ENCODE data around the gene ATG2A.

The ATG2A gene

DNA sequence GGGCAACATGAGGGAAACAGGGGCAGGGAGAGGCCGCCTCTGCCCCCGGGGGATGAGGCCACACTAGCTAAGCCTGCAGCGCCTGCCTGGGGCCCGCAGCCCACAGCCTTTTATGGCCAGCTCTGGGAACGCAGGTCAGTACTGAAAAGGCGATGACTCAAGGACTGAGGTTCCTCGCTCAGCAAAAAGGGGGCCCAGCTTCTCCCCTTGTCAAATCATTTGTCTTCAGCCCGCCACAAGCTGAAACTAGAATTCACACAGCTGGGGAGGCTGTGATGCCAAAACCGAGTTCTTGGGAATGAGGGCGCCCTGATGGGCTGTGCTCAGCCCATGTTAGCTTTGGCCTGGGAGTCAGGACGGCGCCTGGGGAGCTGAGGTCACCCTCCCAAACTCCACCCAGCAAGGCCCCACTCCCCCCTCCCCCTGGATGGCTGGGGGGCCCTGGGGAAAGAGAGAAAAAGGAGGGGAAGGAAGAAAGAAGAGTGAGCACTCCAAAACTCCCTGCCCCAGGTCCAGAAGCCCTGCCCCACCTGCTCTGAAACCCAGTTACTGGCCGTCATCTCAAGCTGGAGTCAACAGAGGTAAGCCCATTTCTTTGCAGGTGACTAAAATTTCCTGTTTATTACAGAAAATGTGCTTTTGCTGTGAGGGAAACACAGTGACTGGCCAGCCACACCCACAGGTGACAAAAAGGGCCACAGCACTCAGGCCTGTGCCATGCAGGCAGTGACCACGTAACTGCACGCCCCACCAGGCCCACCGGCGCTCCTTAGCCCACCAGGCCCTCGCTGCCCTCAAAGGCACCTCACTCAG is 52.3 kb downstream of the ATG2A start:
- Histone ChIP-seq H3K27me3 (ENCODE audit: insufficient read depth, low read depth, severe bottlenecking) (no peaks in the 10 kb centered on the region), H3K27ac (peak overlapping the region; percentile 67), H3K4me3 (ENCODE audit: low read depth, low read length) (no peak overlapping the region), H3K9me3 (ENCODE audit: severe bottlenecking) (no peaks in the 10 kb centered on the region), H3K36me3 (peaks cover 1% of the 10 kb centered on the region)
- TF ChIP-seq, protein P1, sequence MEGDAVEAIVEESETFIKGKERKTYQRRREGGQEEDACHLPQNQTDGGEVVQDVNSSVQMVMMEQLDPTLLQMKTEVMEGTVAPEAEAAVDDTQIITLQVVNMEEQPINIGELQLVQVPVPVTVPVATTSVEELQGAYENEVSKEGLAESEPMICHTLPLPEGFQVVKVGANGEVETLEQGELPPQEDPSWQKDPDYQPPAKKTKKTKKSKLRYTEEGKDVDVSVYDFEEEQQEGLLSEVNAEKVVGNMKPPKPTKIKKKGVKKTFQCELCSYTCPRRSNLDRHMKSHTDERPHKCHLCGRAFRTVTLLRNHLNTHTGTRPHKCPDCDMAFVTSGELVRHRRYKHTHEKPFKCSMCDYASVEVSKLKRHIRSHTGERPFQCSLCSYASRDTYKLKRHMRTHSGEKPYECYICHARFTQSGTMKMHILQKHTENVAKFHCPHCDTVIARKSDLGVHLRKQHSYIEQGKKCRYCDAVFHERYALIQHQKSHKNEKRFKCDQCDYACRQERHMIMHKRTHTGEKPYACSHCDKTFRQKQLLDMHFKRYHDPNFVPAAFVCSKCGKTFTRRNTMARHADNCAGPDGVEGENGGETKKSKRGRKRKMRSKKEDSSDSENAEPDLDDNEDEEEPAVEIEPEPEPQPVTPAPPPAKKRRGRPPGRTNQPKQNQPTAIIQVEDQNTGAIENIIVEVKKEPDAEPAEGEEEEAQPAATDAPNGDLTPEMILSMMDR (IDR thresholded peaks at IDR 0.05; ENCODE audit: low read depth, low read length) = no peak
- DNase-seq = no peak

DNA sequence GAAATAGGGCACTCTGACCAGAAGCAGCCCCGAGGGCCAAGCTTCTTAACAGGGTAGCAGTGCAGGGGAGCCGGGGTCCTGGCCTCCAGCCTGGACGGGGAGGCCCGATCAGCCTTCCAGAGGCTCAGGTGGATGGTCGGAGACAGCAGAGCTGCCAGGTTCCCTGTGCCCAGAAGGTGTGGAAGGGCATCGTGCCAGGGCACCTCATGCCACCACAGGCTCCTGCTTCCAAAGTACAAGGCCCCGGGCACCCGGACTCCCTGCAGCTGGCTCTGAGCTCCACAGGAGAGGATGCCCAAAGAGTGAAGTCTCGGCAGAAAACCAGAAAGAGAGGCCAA is 52.9 kb downstream of the ATG2A start:
- Histone ChIP-seq H3K4me3 (ENCODE audit: low read depth, low read length) (no peak overlapping the region), H3K9me3 (ENCODE audit: severe bottlenecking) (no peaks in the 10 kb centered on the region), H3K27ac (peak overlapping the region; percentile 67), H3K36me3 (peaks cover 3% of the 10 kb centered on the region; the same call in 1 of the 2 replicates), H3K27me3 (ENCODE audit: insufficient read depth, low read depth, severe bottlenecking) (no peaks in the 10 kb centered on the region)
- TF ChIP-seq, protein P1 (IDR thresholded peaks at IDR 0.05; ENCODE audit: low read depth, low read length) = no peak
- no peak for DNase-seq

DNA sequence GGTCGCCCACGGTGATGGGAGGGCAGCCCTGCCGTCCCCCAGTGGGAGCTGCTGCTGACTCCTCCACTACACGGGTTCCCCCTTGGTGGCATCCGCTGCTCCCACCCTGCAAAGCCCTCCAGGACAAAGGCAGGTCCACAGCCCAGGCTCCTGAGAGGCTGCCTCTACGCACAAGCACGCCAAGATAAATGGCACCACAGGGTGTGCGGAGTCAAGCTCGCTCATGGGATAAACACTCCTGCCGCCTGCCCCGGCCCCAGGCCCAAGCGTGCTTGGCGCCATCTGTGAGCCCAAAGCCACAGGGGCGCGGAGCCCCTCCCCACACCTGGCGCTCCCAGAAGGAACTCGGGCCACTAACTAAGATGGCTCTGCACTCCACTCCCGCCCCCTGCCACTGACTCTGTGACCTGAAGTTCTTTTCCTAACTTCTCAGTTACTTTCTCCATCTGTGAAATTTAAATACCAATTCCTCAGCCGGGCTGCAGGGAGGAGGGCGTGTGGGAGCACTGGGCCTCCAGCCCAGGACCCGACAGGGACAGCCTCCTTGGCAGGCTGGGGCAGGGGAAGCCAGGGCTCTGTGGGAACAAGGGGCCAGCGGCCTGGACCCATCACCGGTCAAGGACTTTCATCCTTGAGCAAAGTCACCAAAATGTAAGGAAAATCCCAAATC is 53.5 kb downstream of the ATG2A start:
- DNase-seq = peak; percentile 59
- TF ChIP-seq, protein P1 (IDR thresholded peaks at IDR 0.05; ENCODE audit: low read depth, low read length) = no peak
- Histone ChIP-seq H3K9me3 (ENCODE audit: severe bottlenecking) (no peaks in the 10 kb centered on the region), H3K36me3 (peaks cover 5% of the 10 kb centered on the region), H3K27ac (peak overlapping the region; percentile 67), H3K4me3 (ENCODE audit: low read depth, low read length) (no peak overlapping the region), H3K27me3 (ENCODE audit: insufficient read depth, low read depth, severe bottlenecking) (no peaks in the 10 kb centered on the region)

DNA sequence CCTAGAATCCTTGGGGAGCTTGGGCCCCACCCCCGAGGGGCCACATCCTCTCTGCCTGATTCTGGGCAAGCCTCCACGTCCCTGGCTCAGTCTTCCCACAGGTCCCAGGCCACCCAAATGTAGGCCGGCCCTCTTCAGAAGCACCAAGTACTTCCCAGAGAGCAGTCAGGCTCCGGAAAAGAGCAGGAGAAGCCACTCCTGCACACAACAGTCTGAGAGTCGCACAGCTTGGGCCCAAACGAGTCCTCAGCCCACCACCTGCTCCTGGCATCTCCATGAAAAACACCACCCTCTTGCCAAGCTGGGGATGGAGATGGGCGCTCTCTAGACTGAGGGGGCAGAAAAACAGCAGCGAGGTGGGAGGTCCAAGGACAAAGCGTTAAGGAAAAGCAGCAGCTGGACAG is 54.0 kb downstream of the ATG2A start:
- peak overlapping the region; percentile 67 for H3K27ac ChIP-seq
- H3K4me3 ChIP-seq (ENCODE audit: low read depth, low read length) = no peak overlapping the region
- TF ChIP-seq, protein P1 (IDR thresholded peaks at IDR 0.05; ENCODE audit: low read depth, low read length) = no peak
- peaks cover 8% of the 10 kb centered on the region for H3K36me3 ChIP-seq
- no peak for DNase-seq
- no peaks in the 10 kb centered on the region for H3K9me3 ChIP-seq (ENCODE audit: severe bottlenecking)
- H3K27me3 ChIP-seq (ENCODE audit: insufficient read depth, low read depth, severe bottlenecking) = no peaks in the 10 kb centered on the region

DNA sequence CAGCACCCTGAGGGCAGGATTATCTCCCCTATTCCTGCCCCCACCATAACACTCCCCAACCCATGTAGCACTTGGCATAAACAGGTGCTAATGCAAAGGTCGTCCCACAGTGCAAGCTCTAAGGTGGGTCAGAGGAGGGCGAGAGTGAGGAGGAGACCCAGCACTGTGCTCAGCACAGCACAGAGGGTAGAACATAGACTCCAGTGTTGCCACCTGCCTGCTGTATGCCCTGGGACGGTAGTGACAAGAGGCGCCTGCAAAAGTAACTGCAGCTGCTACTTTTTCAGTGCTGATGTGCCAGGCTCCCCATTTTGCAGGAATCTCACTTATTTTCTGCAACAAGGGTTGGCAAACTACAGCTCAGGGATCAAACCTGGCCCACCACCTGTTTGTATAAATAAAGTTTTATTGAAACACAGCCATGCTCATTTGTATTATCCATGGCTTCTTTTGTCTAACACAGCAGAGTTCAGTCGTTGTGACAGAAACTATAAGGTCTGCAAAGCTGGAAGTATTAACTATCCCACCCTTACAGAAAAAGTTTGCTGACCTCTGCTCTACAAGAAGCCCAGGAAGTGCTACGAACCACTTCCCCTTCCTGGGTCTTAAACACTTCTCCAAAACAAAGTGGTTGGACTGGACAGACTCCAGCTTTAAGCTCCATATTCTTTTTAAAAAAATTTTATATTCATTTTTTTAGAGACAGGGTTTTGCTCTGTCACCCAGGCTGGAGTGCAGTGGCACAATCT is 55.6 kb downstream of the ATG2A start:
- Histone ChIP-seq H3K4me3 (ENCODE audit: low read depth, low read length) (no peak overlapping the region), H3K27ac (no peak overlapping the region)
- DNase-seq = no peak

More for the DNA sequence above, 55.6 kb downstream of the ATG2A start:
- Histone ChIP-seq H3K27me3 (ENCODE audit: insufficient read depth, low read depth, severe bottlenecking) (no peaks in the 10 kb centered on the region), H3K9me3 (ENCODE audit: severe bottlenecking) (no peaks in the 10 kb centered on the region), H3K36me3 (peaks cover 14% of the 10 kb centered on the region)
- TF ChIP-seq, protein P1 (IDR thresholded peaks at IDR 0.05; ENCODE audit: low read depth, low read length) = no peak
